ENCODE data around the gene SREBF1.

SREBF1 gene

DNA sequence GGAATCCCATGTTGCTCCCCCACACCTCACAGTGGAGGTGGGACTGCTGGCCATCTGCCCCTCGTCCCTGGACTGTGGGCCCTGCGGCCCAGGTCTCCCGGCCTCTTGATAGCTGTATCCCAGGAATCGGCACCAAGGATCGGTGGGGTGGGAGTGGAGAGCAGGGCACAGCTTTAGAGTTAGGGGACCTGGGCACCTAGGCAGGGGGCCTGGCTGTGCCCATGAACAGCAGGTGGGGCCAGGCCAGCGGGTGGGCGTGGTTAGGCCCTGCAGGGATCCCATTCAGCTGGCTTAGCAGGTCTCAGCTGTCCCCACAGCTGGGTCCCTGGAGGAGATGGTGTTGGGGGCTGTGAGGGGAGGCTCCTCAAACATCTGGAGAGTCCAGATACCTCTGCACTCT is 49.2 kb downstream of the SREBF1 start:
- no peak overlapping the region for H3K4me3 ChIP-seq (ENCODE audit: low read depth, low read length)
- no peak for DNase-seq (ENCODE audit: low read depth)

DNA sequence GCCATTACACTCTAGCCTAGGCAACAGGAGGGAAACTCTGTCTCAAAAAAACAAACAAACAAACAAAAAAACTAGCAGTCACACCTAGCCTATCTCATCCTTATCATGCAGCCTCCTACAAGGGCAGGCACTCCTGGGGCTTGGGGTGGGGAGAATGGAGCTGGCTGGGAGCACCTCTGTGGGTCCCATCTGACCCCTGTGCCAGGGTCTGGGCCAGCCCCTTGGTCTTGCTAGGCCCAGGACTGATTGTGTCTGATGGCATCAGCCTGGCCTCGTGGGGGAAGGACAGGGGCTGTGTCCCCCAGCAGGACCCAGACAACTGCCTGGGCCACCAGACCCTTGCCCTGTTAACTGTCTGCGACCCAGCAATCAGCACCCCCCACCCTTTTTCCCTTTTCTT is 49.8 kb downstream of the SREBF1 start:
- no peak overlapping the region for H3K4me3 ChIP-seq (ENCODE audit: low read depth, low read length)
- DNase-seq (ENCODE audit: low read depth), result no peak

- DNase-seq (ENCODE audit: low read depth), result no peak
- no peak overlapping the region for H3K4me3 ChIP-seq (ENCODE audit: low read depth, low read length)
Measured at GRCh38 chr17:17785407-17785806, 51.4 kb downstream of the SREBF1 start.

DNA sequence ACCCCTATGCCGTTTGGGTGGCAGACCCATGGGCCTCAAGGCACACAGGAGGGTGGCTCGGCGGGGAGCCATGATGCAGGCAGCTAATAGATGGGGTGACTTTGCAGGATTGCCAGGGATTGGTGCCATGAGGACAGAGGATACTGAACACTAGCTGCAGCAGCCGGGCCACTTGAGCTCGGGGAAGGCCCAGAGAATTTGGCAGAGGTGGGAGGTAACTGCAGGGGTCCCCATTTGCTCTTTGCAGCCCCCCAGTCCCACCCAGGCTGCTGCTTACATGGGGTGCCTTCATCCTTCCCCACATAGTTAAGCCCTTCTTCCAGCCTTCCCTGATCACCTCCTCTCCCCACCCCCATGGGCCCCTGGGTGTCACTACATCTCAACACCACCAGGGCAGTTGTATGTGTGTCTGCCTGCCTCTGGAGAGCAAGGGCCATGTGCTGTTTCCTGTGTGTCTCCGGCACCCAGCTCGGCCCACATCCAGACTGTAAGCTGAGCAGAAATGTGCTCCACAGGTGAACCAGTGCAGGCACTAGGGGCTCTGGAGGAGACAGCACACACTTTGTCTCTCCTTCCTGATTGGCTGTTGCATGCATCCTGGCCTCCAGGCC is 52.0 kb downstream of the SREBF1 start:
- DNase-seq (ENCODE audit: low read depth), result no peak
- no peak overlapping the region for H3K4me3 ChIP-seq (ENCODE audit: low read depth, low read length)

DNA sequence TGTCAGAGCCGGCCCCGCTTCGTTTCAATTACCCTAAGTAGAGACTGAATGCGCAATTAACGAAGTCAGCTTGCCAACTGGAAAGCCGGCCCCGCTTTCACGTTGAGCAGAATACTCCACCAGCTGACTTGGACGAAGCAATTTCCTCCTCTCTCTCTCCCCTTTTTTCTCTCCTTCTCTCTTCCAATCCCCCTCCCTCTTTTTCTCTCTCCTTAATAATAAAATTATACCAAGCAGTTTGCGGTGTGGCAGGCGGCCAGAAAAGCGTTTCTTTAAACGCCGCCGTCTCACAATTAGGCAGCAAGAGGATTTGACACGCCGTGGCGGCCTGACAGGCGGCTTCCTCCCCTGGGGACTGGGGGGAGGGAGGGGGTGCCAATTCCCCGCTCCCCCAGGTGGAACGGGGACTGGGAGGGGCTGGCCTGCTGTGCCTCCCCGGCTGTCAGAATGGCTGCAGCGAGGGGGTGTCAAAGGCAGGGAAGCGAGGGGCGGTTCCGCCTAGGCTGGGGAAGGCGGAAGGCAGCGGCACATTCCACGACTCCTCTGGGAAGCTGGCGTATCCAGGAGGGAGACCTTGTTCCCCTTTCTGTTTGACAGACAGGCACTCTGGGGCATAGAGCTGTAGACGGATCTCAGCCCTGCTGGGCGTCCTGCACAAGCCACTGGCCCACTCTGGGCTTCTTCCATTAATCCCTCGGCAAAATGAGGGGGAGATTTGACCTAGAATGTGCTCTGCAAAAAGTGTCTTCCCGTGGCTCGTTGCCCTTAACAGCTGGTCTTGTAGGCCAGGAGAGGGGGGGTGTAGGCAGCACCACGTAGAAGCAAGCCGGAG is 52.7 kb downstream of the SREBF1 start:
- DNase-seq (ENCODE audit: low read depth), result peak; percentile 18
- peak overlapping the region; percentile 43 for H3K4me3 ChIP-seq (ENCODE audit: low read depth, low read length)

GRCh38 chr17:17783116-17783824 is 53.5 kb downstream of the SREBF1 start:
- peak overlapping the region; percentile 43 for H3K4me3 ChIP-seq (ENCODE audit: low read depth, low read length)
- no peak for DNase-seq (ENCODE audit: low read depth)

DNA sequence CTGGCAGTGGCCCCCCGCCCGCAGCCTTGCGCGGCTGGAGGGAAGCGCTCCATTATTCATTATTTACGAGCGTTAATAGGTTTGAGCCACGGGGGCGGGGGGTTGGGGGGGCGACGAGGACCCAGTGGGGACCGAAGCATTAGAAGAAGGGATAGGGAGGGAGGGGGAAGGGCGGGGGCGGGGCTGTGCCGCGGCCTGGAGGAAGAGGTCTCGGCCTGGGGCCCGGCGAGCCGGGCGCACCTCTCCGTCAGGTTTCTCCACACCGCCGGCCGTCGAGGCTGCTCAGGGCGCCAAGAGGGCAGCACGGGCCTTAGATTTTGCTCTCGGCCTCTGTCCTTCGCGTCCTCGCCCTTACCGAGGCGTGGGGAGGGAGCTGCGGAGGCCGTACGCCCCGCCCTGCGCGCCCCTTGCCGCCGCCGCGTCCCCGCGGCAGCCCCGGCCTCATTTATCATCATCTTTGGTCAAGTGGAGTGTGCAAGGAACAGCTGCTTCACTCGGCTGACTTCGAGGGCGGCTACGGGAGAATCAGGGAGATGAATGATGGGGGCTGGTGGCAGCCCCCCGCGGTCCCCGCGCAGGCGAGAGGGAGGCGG is 54.2 kb downstream of the SREBF1 start:
- no peak for DNase-seq (ENCODE audit: low read depth)
- peak overlapping the region; percentile 43 for H3K4me3 ChIP-seq (ENCODE audit: low read depth, low read length)

- peak; percentile 14 for DNase-seq (ENCODE audit: low read depth)
- peak overlapping the region; percentile 43 for H3K4me3 ChIP-seq (ENCODE audit: low read depth, low read length)
Measured at GRCh38 chr17:17781591-17782496, 54.9 kb downstream of the SREBF1 start.

GRCh38 chr17:17780922-17781590 is 55.7 kb downstream of the SREBF1 start:
- DNase-seq (ENCODE audit: low read depth), result peak; percentile 39
- peak overlapping the region; percentile 43 for H3K4me3 ChIP-seq (ENCODE audit: low read depth, low read length)

DNA sequence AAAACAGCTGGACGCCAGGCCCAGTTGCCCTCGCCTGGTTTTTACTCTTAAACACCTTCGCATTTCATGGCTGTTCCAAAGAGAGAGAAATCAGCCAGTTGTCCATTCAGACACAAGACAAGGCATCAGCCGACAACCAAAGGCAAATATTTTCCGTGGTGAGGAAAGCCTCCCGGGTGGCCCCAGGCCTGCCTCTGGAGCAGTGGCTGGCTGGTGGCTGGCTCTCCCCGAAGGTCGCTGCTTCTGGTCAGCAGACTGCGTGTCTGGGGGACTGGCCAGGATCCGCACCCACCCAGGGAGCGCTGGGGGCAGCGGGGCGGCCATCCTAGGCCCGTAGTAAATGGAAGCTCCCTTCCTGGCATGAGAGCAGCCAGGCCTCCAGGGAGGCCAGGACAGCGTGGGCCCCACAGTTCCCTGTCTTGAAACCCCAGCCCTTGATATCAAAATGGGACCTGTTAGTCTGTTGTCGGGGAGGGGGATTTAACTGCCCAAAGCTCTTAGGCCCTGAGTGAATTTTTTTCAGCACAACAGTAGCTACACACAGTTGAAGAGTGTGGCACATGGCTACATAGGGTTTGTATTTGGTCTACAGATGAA is 57.7 kb downstream of the SREBF1 start:
- no peak overlapping the region for H3K4me3 ChIP-seq (ENCODE audit: low read depth, low read length)
- no peak for DNase-seq (ENCODE audit: low read depth)

GRCh38 chr17:17778308-17779014 is 58.3 kb downstream of the SREBF1 start:
- no peak overlapping the region for H3K4me3 ChIP-seq (ENCODE audit: low read depth, low read length)
- peak; percentile 71 for DNase-seq (ENCODE audit: low read depth)

- no peak overlapping the region for H3K4me3 ChIP-seq (ENCODE audit: low read depth, low read length)
- DNase-seq (ENCODE audit: low read depth), result no peak
Measured at GRCh38 chr17:17776889-17777288, 59.9 kb downstream of the SREBF1 start.

DNA sequence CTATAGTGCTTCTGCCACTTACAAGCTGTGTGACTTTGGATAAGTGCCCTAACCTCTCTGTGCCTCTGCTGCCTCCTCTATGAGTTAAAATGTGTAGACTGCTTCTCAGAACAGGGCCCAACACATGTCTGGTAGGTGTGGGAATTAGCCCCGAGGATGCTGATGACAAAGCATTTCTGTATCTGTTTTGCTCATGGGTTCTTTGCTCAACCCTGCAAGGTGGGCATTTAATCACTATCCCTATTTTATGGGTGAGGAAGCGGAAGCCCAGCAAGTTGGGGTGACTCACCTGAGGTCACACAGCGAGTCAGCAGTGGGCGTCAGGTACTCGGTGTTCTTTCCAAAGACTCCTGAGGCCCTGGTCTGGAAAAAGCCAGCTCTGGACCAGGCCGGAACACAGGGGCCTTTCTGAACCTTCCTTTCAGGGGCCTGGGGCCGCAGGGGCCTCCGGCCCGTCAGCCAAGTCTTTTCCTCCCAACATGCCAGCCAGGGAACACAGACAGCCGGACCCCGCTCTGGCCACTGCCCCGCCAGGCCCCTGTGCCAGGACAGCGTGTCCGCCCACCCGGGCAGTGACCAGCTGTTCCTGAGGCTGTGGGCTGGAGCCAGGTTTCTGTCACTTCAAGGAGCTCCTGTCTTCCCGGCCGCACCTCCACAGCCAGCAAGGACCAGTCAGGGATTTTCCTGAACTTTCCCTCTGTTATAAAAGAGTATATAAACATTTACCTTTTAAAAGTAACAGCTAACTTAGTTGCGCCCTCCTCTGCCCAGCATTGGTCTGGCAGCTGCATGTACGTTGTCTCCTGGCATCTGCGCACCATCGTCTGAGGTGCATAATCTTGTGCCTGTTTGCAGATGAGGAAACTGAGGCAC is 62.5 kb downstream of the SREBF1 start:
- H3K4me3 ChIP-seq (ENCODE audit: low read depth, low read length), result no peak overlapping the region
- DNase-seq (ENCODE audit: low read depth), result no peak

- DNase-seq (ENCODE audit: low read depth), result no peak
- H3K4me3 ChIP-seq (ENCODE audit: low read depth, low read length), result no peak overlapping the region
Measured at GRCh38 chr17:17772231-17772630, 64.6 kb downstream of the SREBF1 start.

GRCh38 chr17:17771498-17772201 is 65.1 kb downstream of the SREBF1 start:
- no peak overlapping the region for H3K4me3 ChIP-seq (ENCODE audit: low read depth, low read length)
- no peak for DNase-seq (ENCODE audit: low read depth)

DNA sequence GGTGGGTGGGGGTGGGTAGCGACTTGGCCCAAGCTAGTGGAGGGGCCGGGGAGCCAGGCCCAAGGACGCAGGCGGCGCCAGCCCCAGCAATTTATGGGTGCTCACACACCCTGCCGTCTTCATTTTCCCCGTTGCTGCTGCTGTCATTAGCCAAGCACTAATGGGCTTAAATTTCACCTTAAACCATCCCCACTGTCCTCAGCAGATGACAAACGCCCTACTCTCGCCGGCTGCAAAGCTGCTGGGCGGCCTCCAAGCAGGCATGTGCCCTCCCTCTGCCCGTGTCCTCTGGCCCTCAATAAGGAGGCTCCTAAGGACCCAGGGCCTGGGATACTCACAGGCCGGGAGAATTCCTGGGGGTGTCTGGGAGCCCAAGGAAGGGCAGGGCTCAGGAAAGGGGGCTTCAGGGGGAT is 66.1 kb downstream of the SREBF1 start:
- DNase-seq (ENCODE audit: low read depth), result no peak
- no peak overlapping the region for H3K4me3 ChIP-seq (ENCODE audit: low read depth, low read length)

All from skeletal muscle cell (primary cell).